ENCODE measurements around the gene KMO. TPM values are rescaled to one million over a fixed set of nuclear protein-coding genes. Genes with fewer than 3 reads are reported as not detected.

The KMO gene
- total and polyA plus RNA-seq, 2 of the 8 experiments (the other 6 are each of a cell fraction or from before 2014, with no cell fraction given) = not detected

DNA sequence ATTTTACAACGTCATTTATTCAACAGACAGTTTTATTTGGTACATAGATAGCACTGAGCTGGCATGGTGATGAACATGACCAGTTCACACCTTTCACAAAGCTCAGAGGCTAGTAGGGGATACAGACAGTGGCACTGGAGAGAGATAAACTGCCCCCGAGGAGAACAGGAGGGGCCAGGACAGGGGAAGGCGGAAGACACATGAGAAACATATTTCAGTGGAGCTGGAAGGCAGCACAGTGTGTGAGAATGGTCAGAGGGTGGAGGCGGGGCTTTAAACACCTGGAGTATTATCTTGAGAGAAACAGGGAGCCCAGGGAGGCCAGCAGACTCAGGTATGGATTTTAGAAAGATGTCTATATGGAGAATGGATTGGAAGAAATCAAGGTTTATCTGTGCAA is 58.5 kb downstream of the KMO start:
- no peak overlapping the region for H2AFZ ChIP-seq (ENCODE audit: low read length)
- no peak overlapping the region for H3K23ac ChIP-seq (ENCODE audit: insufficient read length)
- DNase-seq (ENCODE audit: low read depth in 1 of 2, low spot score in 2 of 2) = no peak
- H2BK12ac ChIP-seq (ENCODE audit: low read depth, low read length) = no peak overlapping the region
- H3K56ac ChIP-seq (replicated peaks; ENCODE audit: insufficient read length, low read depth, low read length) = no peak overlapping the region
- POLR2A ChIA-PET (ENCODE audit: partially characterized antibody) = no interaction called here
- H3K9ac ChIP-seq (replicated peaks in 1 of 4; ENCODE audit: extremely low read depth in 1 of 4, low read depth in 3 of 4, low read length in 3 of 4) = no peak overlapping the region
- H4K5ac ChIP-seq (ENCODE audit: insufficient read length, low read depth, low read length) = no peak overlapping the region
- CTCF ChIA-PET (ENCODE audit: partially characterized antibody) = interaction anchor here (1.3 to 1.4 kb wide), 2 partner anchors 11 to 20 kb away, joined by 5 read pairs; no protein-coding TSS in a partner anchor
- no peaks in the 10 kb centered on the region for H3K79me2 ChIP-seq (ENCODE audit: control insufficient read depth in 1 of 2, insufficient read depth in 2 of 2, low read length in 2 of 2)
- no peak overlapping the region for H3K4me2 ChIP-seq (ENCODE audit: insufficient read depth in 1 of 2, low read depth in 2 of 2, low read length in 2 of 2)
- H3K23me2 ChIP-seq (ENCODE audit: low read depth, low read length) = no peaks in the 10 kb centered on the region
- no peaks in the 10 kb centered on the region for H3K4me1 ChIP-seq (replicated peaks in 1 of 4; ENCODE audit: control insufficient read depth in 3 of 4, insufficient read depth in 4 of 4, low read length in 3 of 4)
- H3K14ac ChIP-seq (ENCODE audit: insufficient read length) = no peak overlapping the region
- H3K36me3 ChIP-seq (ENCODE audit: control insufficient read depth in 2 of 4, insufficient read depth in 4 of 4, low read length in 3 of 4) = no peaks in the 10 kb centered on the region
- no peaks in the 10 kb centered on the region for H3K79me1 ChIP-seq (ENCODE audit: low read depth, low read length)
- H4K20me1 ChIP-seq (replicated peaks in 1 of 2; ENCODE audit: control insufficient read depth in 1 of 2, insufficient read depth in 2 of 2, low read length in 2 of 2) = no peaks in the 10 kb centered on the region
- no peak overlapping the region for H2BK120ac ChIP-seq (replicated peaks; ENCODE audit: low read depth, low read length)
- H2BK15ac ChIP-seq (ENCODE audit: low read length) = no peak overlapping the region
- H4K91ac ChIP-seq (replicated peaks; ENCODE audit: insufficient read length, low read length) = no peak overlapping the region
- no peaks in the 10 kb centered on the region for H3K9me3 ChIP-seq (ENCODE audit: insufficient read depth in 2 of 2, low read depth in 1 of 2, low read length in 1 of 2)
- no peak overlapping the region for H3K4me3 ChIP-seq (ENCODE audit: extremely low read depth in 1 of 4, insufficient read depth in 2 of 4, low read depth in 3 of 4, low read length in 4 of 4)
- H3K27me3 ChIP-seq (replicated peaks in 1 of 4; ENCODE audit: control insufficient read depth in 3 of 4, extremely low read depth in 1 of 4, insufficient read depth in 3 of 4, low read length in 3 of 4) = no peaks in the 10 kb centered on the region
- no peak overlapping the region for H3K18ac ChIP-seq (ENCODE audit: extremely low read depth, low read length)
- H2BK20ac ChIP-seq (ENCODE audit: low read length) = no peak overlapping the region
- no peak for FAIRE-seq
- H4K8ac ChIP-seq (ENCODE audit: extremely low read depth, insufficient read depth, low read length) = no peak overlapping the region
- no peak overlapping the region for H2AK5ac ChIP-seq (ENCODE audit: low read depth, low read length)
- no peak overlapping the region for H3K4ac ChIP-seq (replicated peaks; ENCODE audit: insufficient read length, low read depth, low read length)
- TF ChIP-seq FOSL1 (IDR thresholded peaks at IDR 0.05; ENCODE audit: insufficient read depth, low read depth, low read length) (no peak), MAFK (IDR thresholded peaks at IDR 0.05; ENCODE audit: low read depth, low read length) (no peak)
- no peak overlapping the region for H3K27ac ChIP-seq (ENCODE audit: low read depth, low read length)
- WGBS, 2 experiments (ENCODE audit: extremely low coverage in 1 of 2, insufficient coverage in 1 of 2, insufficient read length in 1 of 2, insufficient replicate concordance in 2 of 2, low coverage in 1 of 2, low lambda C conversion rate in 2 of 2, missing lambda C conversion rate in 1 of 2) = 86% methylated on average over 4 of the region's 4 CpGs; no CpG with 5 or more reads in 1 of the 2 experiments
- H2BK5ac ChIP-seq (ENCODE audit: low read depth, low read length) = no peak overlapping the region
